H1 (cell line): ENCODE results near the gene UPB1. TPM values are rescaled to one million over a fixed set of nuclear protein-coding genes. Genes with fewer than 3 reads are reported as not detected.

Experiments used
- KDM4A ChIP-seq: IDR thresholded peaks from one replicate; pipeline ENCODE4 v1.7.1; 2012; ENCODE audit warnings: low read depth, mild to moderate bottlenecking, moderate library complexity, low read length, inconsistent platforms; ENCODE audit not compliant: severe bottlenecking
- NRF1 ChIP-seq: IDR thresholded peaks from 2 replicates; pipeline ENCODE4 v1.6.1; 2011; ENCODE audit warnings: mild to moderate bottlenecking, low read depth, low read length, improper control_type of control experiment
- POU5F1 ChIP-seq: IDR thresholded peaks from 2 replicates; pipeline ENCODE4 v1.6.1; 2011; ENCODE audit warnings: low read depth, mild to moderate bottlenecking, low read length, moderate library complexity
- SAP30 ChIP-seq: fragments of 300-600 bp; sonication (generic); IDR thresholded peaks from 2 replicates; pipeline ENCODE4 v1.7.1; 2012; ENCODE audit warnings: low read length, moderate library complexity, mild to moderate bottlenecking, inconsistent platforms; ENCODE audit not compliant: insufficient read depth, insufficient replicate concordance
- SIX5 ChIP-seq: IDR thresholded peaks from 2 replicates; pipeline ENCODE4 v1.6.1; 2011; ENCODE audit warnings: mild to moderate bottlenecking, low read depth, low read length
- SUZ12 ChIP-seq: fragments of 200-600 bp; sonication (generic); IDR thresholded peaks from 2 replicates; pipeline ENCODE4 v1.6.1; 2012; ENCODE audit warnings: mild to moderate bottlenecking, inconsistent platforms, low read length, moderate library complexity, mixed read lengths
- polyA plus RNA-seq, 7 experiments: library from polyadenylated mRNA; depleted of rRNA in 3 of 7; stranded (reverse) in 5 of 7; unstranded in 2 of 7; fragments of >200 nt in 5 of 7; fragments of 200-250 nt in 2 of 7; gene quantifications; 1 replicate in 5 of 7; 2 replicates in 1 of 7; 4 replicates in 1 of 7; pipeline versions ENCODE4 v1.2.1 to v1.2.3, GENCODE V29; 2011 to 2013; ENCODE audit warnings: missing spikeins in 2 of 7, mixed read lengths in 2 of 7
- total RNA-seq: library from RNA; stranded (reverse); fragmentation: NEBNext Ultra II Directional; extraction: Animal tissue kit (Norgen Biotek cat#: 25700); gene quantifications from 2 replicates; pipeline ENCODE4 v1.2.1, GENCODE V29; 2021
- TF ChIP-seq, protein P1 (sequence below), 3 experiments: IDR thresholded peaks; 1 replicate in 2 of 3; 2 replicates in 1 of 3; pipeline versions ENCODE4 v1.5.1 to v1.6.1; 2011; ENCODE audit warnings: low read length in 3 of 3, mild to moderate bottlenecking in 3 of 3, inconsistent platforms in 2 of 3, low read depth in 1 of 3, moderate library complexity in 1 of 3; ENCODE audit not compliant: insufficient read depth in 1 of 3; ENCODE audit errors: control extremely low read depth in 1 of 3

The UPB1 gene
- total and polyA plus RNA-seq, 2 of the 8 experiments (the other 6 are each of a cell fraction or from before 2014, with no cell fraction given) = 0.09 TPM; not detected in 1

- TF ChIP-seq, protein P1, sequence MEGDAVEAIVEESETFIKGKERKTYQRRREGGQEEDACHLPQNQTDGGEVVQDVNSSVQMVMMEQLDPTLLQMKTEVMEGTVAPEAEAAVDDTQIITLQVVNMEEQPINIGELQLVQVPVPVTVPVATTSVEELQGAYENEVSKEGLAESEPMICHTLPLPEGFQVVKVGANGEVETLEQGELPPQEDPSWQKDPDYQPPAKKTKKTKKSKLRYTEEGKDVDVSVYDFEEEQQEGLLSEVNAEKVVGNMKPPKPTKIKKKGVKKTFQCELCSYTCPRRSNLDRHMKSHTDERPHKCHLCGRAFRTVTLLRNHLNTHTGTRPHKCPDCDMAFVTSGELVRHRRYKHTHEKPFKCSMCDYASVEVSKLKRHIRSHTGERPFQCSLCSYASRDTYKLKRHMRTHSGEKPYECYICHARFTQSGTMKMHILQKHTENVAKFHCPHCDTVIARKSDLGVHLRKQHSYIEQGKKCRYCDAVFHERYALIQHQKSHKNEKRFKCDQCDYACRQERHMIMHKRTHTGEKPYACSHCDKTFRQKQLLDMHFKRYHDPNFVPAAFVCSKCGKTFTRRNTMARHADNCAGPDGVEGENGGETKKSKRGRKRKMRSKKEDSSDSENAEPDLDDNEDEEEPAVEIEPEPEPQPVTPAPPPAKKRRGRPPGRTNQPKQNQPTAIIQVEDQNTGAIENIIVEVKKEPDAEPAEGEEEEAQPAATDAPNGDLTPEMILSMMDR (IDR thresholded peaks at IDR 0.05; ENCODE audit: control extremely low read depth in 1 of 3, insufficient read depth in 1 of 3, low read depth in 1 of 3, low read length in 3 of 3) = peak; percentile 80 to 87 (median 82)
- TF ChIP-seq POU5F1 = no peak
- TF ChIP-seq NRF1 = no peak
- no peak for TF ChIP-seq SAP30
- TF ChIP-seq KDM4A = no peak
- TF ChIP-seq SUZ12 = no peak
- TF ChIP-seq SIX5 = no peak
Measured at GRCh38 chr22:24503137-24503842, 8.2 kb downstream of the UPB1 start (continued).
